Stimulated activated CD8-positive, alpha-beta memory T cell treated with anti-CD3 and anti-CD28 coated beads, Interleukin-12 subunit alpha, Interleukin-12 subunit beta, amount 100 ng/mL, for 24 hours (primary cell): ENCODE results near the gene CACNG8.

Experiments
- DNase-seq: peaks from one replicate; pipeline ENCODE4 v3.0.0-alpha.2; 2020; ENCODE audit errors: extremely low read depth

Gene CACNG8

DNA sequence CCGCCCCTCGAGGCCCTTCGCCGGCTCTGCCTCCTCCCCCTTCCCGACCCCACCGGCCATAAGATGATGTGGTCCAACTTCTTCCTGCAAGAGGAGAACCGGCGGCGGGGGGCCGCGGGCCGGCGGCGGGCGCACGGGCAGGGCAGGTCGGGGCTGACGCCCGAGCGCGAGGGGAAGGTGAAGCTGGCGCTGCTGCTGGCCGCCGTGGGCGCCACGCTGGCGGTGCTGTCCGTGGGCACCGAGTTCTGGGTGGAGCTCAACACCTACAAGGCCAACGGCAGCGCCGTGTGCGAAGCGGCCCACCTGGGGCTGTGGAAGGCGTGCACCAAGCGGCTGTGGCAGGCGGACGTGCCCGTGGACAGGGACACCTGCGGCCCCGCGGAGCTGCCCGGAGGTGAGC is 30.1 kb downstream of the CACNG8 start:
- DNase-seq = no peak

DNA sequence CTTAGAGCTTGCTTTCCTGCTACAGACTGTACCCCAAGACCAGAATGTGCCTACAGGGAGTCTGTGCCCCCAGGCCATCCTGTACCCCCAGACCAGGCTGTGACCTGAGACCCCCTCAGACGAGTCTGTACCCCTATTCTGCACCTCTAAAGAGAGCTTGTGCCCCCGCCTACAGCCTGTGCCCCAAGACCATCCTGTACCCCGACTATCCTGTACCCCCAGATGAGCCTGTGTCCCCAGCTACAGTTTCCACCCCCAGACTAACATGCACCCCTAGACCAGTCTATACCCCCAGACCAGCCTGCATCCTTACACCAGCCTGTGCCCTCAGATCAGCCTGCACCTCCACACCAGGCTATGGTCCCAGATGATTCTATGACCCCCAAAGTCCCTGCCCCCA is 30.7 kb downstream of the CACNG8 start:
- DNase-seq = no peak

DNA sequence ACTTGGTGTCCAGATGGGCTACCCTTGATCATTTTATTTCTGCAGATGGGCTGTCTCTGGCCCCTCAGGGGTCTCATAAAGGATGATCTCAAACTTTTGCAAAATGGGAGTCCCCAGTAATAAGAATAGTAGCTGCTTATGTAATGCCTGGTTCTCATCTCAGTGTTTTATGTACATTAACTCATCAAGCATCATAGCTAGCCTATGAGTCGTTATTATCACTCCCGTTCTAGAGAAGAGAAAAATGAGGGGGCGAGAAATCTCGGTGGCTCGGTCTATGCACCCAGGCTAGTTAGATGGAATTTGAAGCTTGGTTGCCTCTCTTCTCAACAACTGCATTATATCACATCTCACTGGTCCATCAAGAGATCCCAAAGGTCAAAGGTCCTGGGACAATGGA is 32.1 kb downstream of the CACNG8 start:
- DNase-seq = no peak

- no peak for DNase-seq
These were observed 35.5 kb downstream of the CACNG8 start for GRCh38 chr19:53998223-53998622.

GRCh38 chr19:53999694-54000093 is 37.0 kb downstream of the CACNG8 start:
- DNase-seq = no peak

DNA sequence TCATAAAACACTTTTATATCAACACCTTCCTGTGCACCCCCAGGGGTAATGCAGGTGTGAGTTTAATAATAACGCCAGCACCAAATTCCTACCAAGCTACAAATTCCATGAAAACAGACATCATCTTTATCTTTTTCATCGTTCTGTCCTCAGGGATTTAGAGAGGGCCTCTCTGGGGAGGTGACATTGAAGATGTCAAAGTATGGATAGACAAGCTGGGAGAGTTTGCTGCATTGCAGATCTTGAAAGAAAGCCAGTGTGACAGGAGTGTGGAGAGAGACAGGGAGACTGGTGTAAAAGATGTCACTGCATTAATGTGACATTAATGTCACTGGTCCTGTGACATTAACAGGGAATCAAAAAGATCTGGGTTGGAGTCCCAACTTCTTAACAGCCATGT is 38.8 kb downstream of the CACNG8 start:
- no peak for DNase-seq

- no peak for DNase-seq
These were observed 40.0 kb downstream of the CACNG8 start for GRCh38 chr19:54002495-54003315.

DNA sequence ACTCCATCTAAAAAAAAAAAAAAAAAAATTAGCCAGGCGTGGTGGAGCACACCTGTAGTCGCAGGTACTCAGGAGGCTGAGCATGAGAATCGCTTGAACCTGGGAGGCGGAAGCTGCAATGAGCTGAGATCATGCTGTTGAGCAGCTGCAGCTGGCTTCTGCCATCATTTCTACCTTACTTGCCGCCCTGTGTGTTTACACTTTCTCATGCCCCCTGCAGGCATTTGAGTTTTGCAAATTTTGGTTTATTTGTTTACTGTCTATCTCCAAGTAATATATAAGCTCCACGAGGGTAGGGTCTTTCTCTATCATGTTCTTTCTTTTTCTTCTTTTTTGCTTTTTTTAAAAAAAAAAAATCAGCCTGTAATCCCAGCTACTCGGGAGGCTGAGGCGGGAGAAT is 46.7 kb downstream of the CACNG8 start:
- DNase-seq = no peak

GRCh38 chr19:54010474-54010873 is 47.7 kb downstream of the CACNG8 start:
- no peak for DNase-seq

DNA sequence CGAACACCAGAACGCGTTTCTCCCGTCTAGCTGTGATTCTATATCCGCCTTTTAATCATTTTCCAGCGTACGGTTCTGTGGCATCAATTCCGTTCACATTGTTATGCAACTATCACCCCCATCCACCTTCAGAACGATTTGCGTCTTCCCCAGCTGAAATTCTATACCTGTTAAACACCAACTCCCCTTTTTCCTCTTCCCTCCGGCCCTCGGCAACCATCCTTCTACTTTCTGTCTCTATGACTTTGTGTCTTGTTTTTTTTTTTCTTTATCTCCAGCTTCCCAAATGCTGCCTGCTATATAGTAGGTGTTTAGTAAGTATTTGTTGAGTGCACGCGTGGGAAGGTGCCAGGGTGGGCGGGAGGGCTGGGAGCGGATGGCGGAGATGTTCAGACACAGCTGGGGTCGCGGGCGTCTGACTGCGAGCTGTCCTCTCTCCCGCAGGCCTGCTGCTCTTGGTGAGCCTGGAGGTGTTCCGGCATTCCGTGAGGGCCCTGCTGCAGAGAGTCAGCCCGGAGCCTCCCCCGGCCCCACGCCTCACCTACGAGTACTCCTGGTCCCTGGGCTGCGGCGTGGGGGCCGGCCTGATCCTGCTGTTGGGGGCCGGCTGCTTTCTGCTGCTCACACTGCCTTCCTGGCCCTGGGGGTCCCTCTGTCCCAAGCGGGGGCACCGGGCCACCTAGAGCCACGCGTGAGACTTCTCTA is 48.9 kb downstream of the CACNG8 start:
- no peak for DNase-seq

- DNase-seq = no peak
These were observed 51.1 kb downstream of the CACNG8 start for GRCh38 chr19:54013866-54014265.

DNA sequence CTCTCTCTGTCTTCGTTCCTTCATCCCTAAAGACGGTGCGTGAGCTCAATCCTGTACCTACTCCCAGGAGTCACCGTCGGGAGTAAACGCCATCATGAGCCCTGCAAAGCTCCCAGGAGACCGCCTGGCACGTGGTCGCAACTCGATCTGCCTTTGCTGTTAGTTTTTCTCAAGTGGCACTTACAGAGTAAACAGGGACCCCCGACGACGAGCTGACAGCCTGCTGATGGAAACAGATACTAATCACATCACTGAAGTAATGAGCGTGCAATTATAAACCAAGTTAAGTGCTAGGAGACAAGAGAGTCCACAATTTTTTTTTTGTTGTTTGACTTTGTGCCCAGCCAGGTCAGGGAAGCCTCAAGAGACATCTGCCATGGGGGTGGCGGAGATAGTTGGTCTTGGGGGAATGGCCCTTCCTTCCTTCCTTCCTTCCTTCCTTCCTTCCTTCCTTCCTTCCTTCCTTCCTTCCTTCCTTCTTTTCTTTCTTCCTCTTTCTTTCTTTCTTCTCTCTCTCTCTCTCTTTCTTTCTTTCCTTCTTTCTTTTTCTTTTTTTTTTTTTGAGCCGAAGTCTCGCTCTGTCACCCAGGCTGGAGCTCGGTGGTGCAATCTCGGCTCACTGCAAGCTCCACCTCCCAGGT is 52.3 kb downstream of the CACNG8 start:
- DNase-seq = no peak

DNA sequence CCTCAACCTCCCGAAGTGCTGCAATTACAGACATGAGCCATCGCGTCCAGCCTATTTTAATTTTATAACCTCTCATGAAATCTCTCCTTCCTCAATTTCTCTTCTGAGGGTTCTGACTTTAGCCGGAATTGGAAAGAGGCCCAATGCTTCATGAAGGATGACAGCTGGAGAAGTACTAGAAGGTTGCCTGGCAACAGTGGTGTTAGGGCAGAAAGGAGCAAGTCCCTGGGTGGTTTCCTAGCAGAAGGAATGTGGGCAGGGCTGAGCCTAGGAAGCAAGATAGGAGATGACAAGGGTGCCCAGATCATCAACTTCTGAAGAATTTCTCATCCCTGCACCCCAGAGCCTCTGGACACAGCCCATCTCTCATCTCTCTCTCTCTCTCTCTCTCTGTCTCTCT is 54.5 kb downstream of the CACNG8 start:
- no peak for DNase-seq

- no peak for DNase-seq
These were observed 58.6 kb downstream of the CACNG8 start for GRCh38 chr19:54021363-54021762.

DNA sequence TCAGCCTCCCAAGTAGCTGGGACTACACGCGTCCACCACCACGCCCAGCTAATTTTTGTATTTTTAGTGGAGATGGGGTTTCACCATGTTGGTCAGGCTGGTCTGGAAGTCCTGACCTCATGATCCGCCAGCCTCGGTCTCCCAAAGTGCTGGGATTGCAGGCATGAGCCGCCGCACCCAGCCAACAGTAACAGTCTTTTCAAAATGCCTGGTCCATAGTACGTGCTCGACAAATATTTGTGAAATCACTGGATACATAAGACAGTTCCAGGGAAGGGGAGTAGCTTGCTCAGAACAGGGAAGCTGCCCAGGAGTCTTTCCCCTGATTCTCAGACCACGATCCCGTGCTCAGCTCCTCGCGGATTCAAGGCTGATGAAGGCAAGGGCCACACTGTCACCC is 59.2 kb downstream of the CACNG8 start:
- no peak for DNase-seq

GRCh38 chr19:54023191-54023590 is 60.5 kb downstream of the CACNG8 start:
- DNase-seq = no peak

DNA sequence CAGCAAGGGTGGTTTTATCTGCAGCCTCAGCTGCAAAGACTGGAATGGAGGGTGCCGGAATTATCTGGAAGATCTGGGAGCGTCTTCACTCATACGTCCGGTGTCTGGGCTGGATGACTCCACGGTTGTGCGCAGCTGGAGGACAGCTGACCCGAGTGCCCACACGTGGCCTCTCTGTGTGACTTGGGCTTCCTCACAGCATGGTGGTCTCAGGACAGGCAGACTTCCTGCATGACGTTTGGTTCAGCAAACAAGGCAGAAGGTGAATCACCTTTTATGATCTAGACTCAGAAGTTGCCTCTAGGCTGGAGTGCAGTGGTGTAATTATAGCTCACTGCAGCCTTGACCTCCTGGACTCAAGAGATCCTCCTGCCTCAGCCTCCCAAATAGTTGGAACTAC is 61.9 kb downstream of the CACNG8 start:
- no peak for DNase-seq

DNA sequence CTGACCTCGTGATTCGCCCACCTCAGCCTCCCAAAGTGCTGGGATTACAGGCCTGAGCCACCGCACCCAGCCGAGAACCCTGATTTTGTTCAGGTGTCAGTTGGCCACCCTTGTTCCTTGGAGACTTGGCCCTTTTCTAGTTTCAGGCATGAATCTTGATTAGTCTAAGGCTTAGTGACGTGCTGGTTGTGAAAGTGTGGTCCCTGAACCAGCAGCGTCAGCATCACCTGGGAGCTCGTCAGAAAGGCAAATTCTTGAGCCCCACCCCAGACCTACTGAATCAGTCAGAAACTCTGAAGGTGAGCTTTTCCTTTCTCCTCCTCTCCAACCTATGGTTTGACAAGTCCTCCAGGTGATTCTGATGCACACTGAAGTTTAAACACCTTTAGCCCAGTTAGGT is 63.9 kb downstream of the CACNG8 start:
- no peak for DNase-seq

DNA sequence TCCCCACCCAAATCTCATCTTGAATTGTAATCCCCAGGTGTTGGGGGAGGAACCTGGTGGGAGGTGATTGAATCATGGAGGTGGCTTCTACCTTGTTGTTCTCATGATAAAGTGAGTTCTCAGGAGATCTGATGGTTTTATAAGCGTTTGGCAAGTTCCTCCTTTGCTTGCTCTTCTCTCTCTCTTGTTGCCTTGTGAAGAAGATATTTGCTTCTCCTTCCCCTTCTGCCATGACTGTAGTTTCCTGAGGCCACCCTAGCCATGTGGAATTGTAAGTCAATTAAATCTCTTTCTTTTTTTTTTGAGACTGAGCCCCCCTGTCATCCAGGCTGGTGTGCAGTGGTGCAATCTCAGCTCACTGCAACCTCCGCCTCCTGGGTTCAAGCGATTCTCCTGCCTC is 66.6 kb downstream of the CACNG8 start:
- no peak for DNase-seq

DNA sequence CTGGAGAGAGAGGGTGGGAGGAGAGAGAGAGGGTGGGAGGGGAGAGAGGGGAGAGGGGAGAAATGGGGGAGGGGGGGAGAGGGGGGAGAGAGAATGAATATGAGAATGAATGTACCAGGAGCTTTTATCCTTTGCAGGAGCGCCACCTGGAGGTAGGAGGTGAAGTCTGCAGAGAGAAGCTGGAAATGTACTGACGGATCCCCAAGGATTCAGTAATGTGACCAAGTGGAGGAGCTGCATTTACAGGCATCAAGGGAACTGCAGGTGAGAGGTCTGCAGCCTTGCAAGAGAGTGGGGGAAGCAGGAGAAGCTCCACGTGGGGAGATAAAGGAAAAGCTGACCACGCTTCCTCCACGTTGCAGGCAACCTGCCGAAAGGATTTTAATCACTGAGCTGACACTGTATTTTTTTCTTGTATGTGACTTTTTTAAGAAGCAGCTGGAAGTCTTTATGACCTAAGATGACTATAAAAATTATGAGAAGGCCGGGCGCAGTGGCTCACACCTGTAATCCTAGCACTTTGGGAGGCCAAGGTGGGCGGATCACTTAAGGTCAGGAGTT is 67.3 kb downstream of the CACNG8 start:
- no peak for DNase-seq

DNA sequence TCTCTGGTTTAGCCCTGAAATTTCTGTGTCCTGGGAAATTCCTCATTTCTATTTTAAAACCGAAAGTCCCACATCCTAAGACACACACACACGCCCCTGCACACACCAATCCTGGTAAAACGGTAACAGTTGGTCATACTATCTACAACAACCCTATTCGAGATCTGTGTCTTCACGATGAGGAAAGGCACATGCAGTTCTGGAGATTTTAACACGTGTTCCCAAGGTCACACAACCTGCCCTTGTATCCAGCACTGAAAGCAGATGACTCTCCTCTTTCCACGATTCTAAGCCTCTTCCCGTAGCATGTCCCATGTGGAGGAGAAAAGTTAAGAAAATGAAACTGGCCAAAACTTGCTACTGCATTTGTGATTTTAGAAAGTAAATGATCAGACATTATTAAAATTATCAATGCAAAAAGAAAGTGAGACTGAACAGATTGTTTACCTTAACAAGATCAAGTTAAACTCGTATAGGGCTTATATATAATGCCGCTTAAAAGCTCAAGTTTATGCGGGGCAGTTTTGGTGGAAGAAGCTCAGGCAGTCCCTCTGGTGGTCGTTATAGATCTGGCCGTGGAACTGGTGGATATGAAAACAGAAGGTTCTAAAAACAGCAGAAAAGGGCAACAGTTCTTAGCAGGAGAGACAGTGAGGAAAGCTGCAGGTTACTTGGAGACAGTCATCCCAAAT is 68.3 kb downstream of the CACNG8 start:
- no peak for DNase-seq
